ENCODE measurements around the gene FOXO3.

The FOXO3 gene

GRCh38 chr6:108689272-108690161, 128.8 kb downstream of the FOXO3 start:
- DNase-seq, result no peak

GRCh38 chr6:108690326-108691049, 129.8 kb downstream of the FOXO3 start:
- DNase-seq, result peak; percentile 56

GRCh38 chr6:108693430-108694154, 132.9 kb downstream of the FOXO3 start:
- DNase-seq, result no peak

- DNase-seq, result no peak
These were observed 134.1 kb downstream of the FOXO3 start for GRCh38 chr6:108694816-108695215.

- DNase-seq, result no peak
These were observed 136.9 kb downstream of the FOXO3 start for GRCh38 chr6:108697561-108698161.

GRCh38 chr6:108698593-108699289, 138.0 kb downstream of the FOXO3 start:
- DNase-seq, result no peak

- no peak for DNase-seq
These were observed 138.7 kb downstream of the FOXO3 start for GRCh38 chr6:108699290-108700041.

- DNase-seq, result no peak
These were observed 141.6 kb downstream of the FOXO3 start for GRCh38 chr6:108702106-108702851.

GRCh38 chr6:108706649-108707048, 145.9 kb downstream of the FOXO3 start:
- no peak for DNase-seq

GRCh38 chr6:108707328-108707976, 146.7 kb downstream of the FOXO3 start:
- DNase-seq, result no peak

- no peak for DNase-seq
These were observed 149.3 kb downstream of the FOXO3 start for GRCh38 chr6:108710030-108710429.

GRCh38 chr6:108710551-108710950, 149.8 kb downstream of the FOXO3 start:
- no peak for DNase-seq

GRCh38 chr6:108711071-108711470, 150.4 kb downstream of the FOXO3 start:
- no peak for DNase-seq

- peak; percentile 32 for DNase-seq
These were observed 151.1 kb downstream of the FOXO3 start for GRCh38 chr6:108711826-108712225.

- no peak for DNase-seq
These were observed 152.2 kb downstream of the FOXO3 start for GRCh38 chr6:108712946-108713345.

GRCh38 chr6:108714101-108714765, 153.5 kb downstream of the FOXO3 start:
- peak; percentile 65 for DNase-seq

- peak; percentile 28 for DNase-seq
These were observed 154.2 kb downstream of the FOXO3 start for GRCh38 chr6:108714766-108715414.

- no peak for DNase-seq
These were observed 155.1 kb downstream of the FOXO3 start for GRCh38 chr6:108715832-108716231.
